HG03060 (cell line): ENCODE results near the gene ISG20L2.

Experiments used
- ATAC-seq: cut with Tn5 transposase; IDR thresholded peaks from one replicate; pipeline ENCODE4 v1.9.1; 2021; ENCODE audit warnings: low read depth, moderate number of reproducible peaks; ENCODE audit not compliant: unreplicated experiment

The ISG20L2 gene

DNA sequence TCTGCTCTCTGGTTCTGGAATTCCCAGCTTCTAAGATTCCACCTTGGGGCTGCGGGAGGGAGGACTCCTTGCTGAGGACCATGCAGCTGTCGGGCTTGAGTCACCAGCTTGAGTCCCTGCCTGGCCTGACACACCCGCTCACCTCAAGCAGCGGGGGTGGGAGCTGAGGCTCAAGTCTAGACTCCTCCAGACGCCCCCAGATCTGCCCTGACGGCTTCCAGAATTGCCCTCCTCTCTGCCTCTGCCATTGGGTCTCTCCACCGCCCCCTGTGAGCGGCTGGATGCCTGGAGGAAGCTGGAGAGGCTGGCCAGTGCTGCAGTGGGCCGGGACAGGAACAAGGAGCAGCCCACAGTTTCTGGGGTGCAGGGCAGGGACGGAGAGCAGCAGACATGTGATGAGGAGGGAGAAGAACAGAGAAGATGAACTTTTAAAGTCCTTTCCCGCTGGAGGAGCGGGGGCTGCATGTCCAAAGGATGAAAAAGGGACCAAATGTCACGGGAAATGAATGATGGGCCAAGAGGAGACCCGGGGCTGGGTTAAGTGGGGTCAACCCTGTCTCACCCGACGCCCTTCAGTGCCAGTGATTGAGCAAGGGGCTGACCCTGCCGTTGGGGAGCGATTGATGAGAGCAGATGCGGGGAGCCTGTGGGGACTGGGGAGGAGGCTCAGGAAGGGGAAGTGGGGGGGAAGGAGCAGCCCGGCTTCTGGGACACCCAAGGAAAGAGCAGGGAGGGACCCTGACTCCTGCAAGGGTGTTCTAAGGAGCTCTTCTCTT lies 36.7 kb downstream of the ISG20L2 start:
- no peak for ATAC-seq

DNA sequence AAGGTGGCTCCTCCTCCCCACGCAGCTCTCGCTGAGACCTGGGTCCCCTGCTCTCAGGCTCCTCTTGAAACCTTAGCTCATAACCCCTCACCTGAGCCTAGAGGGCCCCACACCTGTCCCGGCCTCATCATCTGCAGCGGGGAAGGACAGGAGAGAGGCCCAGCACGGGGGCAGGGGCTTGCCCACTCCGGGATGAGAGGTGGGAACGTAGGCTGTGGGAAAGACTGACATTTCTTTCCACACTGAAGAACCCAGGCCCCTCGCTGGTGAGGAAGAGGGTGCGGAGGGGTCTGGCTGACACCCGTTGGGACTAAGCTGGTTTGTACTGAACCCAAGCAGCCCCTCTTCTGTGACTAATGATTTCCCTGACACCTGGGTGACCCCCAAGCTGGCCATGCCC lies 37.4 kb downstream of the ISG20L2 start:
- no peak for ATAC-seq

DNA sequence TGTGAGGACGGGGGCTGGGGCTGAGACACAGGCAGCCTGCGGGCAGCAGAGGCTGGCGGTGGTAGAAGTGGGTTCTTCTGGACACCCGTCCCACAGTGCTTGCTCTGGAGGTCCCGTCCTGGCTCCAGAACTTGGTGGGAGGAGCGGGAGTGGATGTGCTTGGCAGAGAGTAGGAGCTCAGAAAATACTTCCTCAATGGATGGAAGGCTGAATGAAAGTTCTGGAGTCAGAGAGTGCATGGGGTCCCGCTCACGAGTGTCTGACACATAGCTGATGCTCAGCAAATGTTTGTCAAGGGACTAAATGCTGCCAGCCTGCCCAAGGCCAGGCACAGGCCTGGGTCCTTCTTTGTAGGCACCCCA lies 37.9 kb downstream of the ISG20L2 start:
- ATAC-seq, result no peak

DNA sequence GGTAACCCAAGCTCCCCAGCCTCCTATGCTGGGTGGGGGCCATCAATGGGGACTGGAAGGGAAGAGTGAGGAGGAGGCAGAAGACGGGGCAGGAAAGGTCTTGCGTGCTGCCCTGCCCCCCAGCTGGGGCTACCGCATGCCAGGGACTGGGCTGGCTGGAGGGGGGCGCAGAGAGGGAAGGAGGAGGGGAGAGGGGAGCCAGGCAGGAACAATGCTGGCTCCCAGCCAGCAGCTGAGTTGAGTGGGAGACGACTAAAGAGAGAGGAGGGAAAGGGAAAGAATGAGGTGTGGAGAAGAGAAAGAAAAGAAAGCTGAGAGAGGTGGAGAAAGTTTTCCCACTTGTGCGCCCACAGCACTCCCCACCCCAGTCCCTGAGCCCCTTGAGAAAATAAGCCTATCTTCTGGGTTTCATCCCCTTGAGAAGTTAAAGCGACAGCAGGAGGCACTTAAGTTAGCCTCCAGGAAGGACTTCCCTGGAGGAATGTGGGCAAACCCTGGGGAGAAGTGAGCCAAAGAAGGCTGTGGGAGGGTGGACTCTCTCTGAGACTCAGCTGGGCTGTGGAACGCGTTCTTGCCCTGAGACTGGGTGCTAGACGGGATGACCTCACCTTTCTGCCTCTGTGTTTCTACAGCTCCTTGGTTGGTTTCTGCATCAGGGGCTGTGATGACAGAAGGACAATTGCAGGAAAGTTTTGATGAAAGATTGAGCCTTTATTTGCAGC lies 38.5 kb downstream of the ISG20L2 start:
- ATAC-seq, result no peak

DNA sequence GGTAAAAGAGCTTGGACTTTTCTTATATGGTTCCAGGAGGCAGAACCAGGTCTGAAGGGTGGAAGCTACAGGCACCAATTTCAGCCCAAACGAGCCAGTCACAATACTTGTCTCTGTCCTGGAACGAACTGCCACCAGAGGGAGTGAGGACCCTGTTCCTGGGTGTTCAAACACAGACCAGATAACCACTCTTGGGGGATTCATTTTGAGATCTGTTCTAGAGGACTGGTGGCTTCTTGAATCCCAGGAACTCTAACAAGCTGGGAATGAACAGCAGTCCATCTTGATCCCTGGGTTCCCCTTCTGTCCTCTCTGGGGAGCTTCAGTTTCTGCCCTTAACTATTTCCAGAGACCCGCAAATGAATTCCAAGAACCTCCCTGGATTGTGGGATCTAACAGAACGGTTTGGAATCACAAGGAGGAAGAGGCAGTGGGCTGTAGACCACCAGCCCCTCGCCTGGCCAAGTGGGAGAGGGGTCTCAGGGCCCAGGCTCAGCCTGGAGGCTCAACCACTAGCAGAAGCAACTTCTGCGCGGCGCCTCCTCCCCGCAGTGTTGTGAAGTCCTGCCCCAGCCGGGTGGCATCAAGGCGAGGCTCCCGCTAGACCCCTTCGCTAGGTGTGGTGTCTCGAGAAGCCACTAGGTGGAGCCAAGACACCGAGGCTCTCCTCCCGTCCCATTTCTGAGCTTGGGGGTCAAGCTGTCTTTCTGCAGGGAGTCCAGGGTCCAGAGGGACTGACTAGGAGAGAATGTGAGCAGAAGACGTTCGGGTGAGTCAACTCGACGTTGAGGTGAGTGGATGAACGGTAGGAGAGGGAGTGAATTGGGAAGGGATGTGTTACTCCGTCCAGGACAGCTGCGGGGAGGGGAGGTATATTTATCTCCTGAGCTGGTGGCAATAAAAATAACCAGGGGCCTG lies 39.3 kb downstream of the ISG20L2 start:
- ATAC-seq, result no peak

DNA sequence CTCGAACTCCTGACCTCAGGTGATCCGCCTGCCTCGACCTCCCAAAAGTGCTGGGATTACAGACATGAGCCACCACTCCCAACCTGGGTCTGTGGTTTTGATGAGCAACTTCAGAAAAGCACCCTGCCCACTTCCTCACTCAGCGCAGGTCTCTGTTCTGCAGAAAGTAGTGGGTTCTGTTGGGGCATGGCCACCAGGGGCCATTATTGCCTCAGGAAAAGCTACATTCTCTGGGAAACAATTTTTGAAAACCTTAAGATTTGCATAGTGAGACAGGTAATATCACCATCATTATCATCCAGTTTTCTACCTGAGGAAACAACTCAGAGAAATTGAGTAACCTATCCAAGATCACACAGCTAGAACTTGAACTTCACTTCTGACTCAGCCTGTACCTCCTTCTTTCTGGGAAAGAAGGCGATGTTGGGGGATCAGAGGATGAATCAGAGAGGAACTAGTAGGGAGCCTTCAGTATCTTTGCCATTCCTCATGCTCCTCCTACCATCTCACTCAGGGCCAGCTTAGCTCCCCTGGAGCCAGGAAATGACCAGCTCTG lies 44.3 kb downstream of the ISG20L2 start:
- no peak for ATAC-seq

DNA sequence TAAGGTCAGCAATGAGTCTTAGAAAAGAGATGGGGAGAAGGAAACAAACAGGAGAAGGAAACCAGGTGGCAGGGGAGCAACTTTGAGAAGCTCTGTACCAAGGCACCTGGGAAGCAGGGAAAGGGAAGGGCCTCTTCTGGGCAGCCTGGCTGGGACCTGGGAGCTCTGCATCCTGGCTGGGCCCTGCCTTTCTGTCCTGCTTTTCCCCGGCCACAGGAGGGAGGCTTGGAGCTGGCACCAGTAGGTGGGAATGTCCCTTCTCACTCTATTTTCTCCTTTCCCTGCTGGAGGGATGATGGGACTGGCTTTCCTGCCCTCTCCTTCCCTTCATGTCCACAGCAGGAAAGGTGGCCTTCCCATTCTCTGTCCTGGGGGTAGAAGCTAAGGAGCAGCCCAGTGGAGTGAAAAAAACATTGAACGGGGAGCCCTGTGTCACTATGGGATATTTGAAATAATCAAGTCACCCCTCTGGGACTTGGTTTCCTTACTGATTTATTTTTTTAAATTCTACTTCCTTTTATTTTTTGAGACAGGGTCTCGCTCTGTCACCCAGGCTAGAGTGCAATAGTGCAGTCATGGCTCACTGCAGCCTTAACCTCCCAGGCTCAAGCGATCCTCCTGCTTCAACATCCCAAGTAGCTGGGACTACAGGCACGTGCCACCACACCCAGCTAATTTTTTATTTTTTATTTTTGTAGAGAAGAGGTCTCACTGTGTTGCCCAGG lies 46.2 kb downstream of the ISG20L2 start:
- no peak for ATAC-seq

DNA sequence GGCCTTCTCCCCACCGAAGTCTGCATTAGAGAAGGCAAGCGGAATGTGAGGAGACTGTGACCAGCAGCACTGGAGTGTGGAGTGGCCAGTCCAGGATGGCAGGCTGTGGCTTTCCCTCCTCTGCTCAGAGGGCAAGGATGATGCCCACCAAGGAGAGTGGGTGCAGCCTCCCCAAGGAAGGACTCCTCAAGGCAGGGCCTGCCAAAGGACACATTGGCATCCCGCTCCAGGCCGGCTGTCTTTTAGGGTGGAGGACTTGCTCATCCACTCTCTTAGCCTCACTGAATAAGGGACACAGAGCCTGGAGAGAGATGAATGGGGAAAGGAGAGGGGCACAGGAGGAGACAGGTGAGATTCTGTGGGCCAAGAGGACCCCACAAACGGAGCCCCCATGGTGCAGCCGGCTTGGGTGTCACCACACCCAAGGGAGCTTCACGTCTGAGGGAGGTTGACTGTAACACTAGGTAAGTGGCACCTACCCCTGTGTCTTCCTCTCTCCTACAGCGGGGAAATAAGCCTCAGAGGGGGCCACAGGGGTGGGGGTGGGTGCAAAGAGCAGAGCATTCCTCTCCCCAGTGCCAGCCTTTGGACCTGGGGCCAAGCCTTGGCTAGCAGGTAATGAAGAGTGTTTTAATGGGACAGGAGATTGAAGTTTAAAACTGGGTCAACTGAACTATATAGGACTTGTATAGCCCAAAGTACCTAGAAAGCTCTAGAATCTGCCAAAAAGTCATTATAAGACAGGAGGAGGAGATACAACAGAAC lies 47.2 kb downstream of the ISG20L2 start:
- no peak for ATAC-seq

DNA sequence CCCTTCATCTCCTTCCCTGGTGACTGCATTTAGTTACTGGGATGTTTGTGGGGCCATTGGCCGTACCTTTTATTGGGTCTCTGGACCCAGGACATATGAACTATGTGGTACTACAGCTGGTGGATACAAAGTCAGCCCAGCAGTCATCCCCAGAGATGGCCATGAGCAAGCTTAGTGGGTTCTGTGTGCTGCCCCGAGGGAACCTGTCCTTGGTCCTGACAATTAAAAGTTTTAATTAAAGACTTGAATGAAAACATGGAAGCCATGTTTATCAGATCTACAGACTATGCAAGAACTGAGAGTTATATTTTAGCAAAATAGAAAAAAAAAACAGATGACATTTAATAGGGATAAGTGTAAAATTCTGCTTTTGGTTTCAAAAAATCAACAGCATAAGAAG lies 48.5 kb downstream of the ISG20L2 start:
- no peak for ATAC-seq

DNA sequence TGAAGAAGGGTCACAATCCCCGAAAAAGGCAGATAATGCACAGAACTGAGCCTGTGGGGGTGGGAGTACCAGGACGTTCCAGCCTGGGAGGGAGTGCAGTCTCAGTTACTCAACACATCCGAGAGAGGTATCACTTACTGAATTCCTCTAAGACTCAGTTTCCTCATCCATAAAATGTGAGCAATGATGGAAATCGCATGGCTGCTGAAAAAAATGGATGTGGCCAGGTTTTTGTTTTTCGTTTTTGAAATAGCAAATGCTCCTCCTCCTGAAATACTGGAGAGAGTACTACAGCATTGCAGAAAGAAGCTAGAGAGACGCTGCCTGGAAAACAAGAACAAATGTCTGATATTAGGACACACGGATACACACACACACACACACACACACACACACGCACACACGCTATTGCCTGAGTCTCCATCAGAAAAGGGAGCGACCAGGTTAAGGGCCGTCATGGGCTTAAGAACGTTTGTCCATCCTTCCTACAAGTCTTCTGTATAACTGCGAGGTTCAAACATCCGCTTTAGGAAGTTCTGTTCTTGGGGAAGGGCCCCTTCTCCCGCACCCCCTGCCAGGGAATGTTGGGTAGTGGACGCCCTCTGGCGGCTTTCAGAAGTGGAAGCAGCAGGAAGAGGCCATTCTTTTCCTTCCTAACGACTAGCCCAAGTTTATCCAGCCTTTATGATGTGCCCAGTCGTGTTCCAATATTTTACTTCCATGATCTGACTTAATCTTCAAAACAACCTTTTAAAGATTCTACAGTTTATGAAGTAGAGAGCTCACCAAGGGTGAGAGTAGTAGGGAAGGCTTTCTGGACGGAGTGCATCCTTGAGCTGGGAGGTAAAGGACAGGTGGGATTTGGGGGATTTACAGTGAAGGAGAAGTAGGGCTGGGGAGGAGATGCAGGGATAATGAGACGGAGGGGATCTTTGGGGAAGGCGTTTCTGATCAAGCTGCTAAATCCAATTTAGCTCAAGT lies 50.7 kb downstream of the ISG20L2 start:
- no peak for ATAC-seq

DNA sequence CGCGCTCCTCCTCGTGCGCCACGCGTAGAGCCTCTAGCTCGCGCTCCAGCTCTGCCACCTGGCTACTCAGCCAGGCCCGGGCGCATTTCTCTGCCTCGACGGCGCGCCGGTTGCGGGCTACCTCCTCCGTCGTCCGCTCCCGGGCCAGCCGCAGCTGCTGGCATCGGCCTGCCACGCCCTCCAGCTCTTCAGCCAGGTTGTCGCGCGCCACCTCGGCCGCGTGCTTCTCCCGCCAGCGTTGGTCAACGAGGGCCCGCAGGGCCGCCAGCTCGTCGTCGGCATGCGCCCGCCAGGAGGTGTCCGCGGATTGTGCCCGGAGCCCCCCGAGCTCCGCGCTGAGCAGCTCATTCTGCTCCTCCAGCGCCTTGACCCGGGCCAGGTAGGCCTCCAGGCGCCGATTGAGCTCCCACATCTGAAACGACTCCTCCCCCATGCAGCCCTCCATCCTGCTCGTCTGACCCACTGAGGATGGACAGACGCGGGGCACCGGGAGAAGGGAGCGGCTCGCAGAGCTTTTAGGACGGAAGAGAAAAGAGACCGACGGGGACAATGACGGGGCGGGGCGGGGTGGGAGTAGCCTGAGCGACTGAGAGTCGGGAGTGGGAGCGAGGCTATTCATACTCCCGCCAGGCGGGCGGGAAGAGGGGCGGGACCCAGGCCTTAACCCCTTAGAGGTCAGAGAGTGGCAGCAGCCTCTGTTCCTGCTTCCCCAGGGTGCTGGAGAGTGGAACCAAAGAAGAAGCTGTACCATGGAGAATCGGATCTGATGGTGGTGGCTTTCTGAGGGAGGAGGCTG lies 51.5 kb downstream of the ISG20L2 start, which contains the start of gene NES:
TSS of gene NES (minus strand) at position 588 of the 796 bp plus-strand sequence. CDS start at position 445, 143 bp downstream.
- ATAC-seq, result no peak

DNA sequence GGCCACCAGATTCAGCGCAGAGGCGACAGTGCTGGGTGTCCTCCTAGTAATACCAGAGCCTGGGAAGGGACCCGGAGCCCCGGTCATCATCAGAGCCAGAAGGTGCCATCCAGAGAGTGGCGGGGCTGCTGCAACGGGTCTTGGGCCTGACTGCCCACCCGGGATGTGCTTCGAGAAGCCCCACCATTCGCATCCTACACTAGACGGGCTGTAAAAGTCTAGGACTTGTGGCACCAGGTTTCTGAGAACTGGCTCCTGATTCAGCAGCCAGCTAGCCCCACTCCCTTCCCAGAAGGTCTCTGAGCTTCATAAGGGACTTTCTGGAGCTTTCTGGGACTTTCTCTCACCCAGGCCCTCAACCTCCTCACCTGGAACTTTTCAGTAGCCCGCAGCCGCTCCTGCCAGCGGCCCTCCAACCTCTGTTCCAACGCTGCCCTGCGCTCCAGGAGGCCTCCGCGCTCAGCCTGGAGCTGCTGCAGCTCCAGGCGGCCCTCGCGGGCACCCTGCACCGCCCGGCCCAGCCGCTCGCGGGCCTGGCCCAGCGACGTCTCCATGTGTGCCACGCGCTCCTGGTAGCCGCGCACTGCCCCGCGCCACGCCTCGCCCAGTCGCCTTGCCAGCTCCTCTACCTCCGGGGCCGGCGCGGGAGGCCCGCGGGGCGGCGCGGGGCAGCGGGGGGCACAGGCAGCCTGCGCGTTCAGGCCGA lies 52.3 kb downstream of the ISG20L2 start:
- ATAC-seq, result no peak

DNA sequence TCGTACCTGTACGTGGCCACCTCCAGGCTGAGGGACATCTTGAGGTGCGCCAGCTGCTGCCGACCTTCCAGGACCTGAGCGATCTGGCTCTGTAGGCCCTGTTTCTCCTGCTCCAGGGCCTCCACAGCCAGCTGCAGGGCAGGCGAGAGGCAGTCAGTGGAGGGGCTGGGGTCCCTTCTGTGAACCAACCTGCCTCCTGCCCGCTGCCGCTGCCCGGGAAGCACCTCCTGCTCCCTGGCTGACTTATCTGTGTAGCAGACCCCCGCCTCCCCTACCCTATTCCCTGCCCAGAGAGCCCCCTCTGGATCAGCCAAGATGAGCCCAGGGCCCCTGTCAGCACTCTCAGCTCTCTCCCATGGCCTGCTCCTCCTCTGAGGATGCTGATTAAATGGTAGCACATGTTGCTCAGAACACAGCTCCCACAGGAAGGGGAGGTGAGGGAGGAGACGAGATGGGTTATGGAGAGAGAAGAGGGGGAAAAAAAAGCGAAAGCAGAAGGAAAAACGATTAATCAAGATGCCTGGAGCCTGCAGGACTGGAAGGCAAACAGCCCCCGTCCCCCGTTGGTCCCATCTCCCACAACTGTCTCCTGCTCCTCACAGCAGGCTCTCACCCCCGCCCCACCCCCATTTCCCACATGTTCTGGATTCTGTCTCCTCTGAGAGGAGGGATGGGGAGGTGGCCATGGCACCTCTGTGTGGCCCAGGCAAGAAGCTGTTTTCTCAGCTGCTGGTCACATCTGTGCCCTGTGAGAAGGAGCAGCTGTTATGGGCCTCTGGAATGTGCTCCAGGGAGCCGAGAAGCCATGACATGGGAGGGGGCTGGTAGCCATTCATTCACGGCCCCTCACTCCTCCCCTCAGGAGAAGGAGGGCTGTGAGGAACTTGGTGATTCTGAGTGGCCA lies 53.1 kb downstream of the ISG20L2 start:
- ATAC-seq, result no peak

DNA sequence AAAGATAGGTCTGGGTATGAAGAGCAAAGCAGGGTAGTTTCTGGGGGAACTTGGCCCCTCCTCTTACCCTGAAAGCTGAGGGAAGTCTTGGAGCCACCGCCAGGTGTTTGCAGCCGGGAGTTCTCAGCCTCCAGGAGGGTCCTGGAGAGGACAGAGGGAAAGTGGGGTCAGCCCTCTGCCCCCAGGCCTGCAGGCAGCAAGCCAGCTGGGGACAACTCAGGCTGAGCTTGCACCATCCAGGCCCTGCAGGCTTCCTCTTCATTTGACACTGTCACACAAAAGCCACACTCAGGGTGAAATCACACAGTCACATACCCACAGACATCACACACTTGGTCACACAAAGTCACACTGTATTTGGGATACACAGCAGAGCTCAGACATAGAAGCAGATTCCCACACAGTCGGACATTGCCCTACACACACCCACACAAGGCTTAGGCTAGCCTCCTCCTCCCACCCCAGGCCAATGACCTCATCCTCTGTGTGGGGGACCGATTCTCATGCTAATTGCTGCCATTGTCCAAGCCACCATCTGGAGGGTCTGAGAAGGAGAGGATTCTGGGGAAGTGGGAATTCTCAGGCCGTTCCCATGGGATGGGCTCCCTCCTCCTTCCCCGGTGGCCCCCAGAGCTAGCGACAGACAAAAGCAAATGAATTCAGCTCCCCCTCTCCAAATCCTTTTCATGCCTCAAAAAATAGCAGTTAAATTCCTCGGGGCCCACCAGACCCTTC lies 55.0 kb downstream of the ISG20L2 start:
- no peak for ATAC-seq
